OCI-LY7 (cell line): Measurements from ENCODE around the gene RAD50. TPM values are rescaled to one million over a fixed set of nuclear protein-coding genes. Genes with fewer than 3 reads are reported as not detected.

Experiments
- BruUV-seq: library from RNA; stranded (reverse); fragments of 400-500 nt; replicated peaks from 2 replicates; lab custom pipeline; 2021; lab: Mats Ljungman, UMichigan
- CTCF ChIA-PET: fragments of 300-600 bp; sonication (Branson Sonifier 250); formaldehyde crosslinking; loops from one replicate; lab custom pipeline; 2022; ENCODE audit warnings: antibody characterized with exemption; ENCODE audit not compliant: unreplicated experiment; lab: Charles Lee
- POLR2A ChIA-PET: fragments of 300-600 bp; sonication (Branson Sonifier 250); formaldehyde crosslinking; loops from one replicate; lab custom pipeline; 2022; ENCODE audit warnings: antibody characterized with exemption; lab: Charles Lee
- DNase-seq: peaks from one replicate; pipeline ENCODE4 v3.0.0-alpha.2; 2015; ENCODE audit warnings: low spot score
- H2AFZ ChIP-seq: fragments of 200-600 bp; sonication (generic), shearing (Covaris generic); 2 replicates; pipeline ENCODE4 v1.6.1; 2014; ENCODE audit warnings: mild to moderate bottlenecking, antibody characterized with exemption, low read length, moderate library complexity
- H3K27ac ChIP-seq: fragments of 200-600 bp; sonication (generic); 2 replicates; pipeline ENCODE4 v1.5.1; 2014; ENCODE audit warnings: mixed run types, low read depth, mild to moderate bottlenecking, moderate library complexity, low read length, inconsistent platforms; ENCODE audit not compliant: poor library complexity, severe bottlenecking
- H3K36me3 ChIP-seq: fragments of 200-600 bp; sonication (generic); 2 replicates; pipeline ENCODE4 v1.6.1; 2014; ENCODE audit warnings: mild to moderate bottlenecking, antibody characterized with exemption, low read length, moderate library complexity, mixed read lengths; ENCODE audit not compliant: insufficient read depth
- H3K4me1 ChIP-seq: fragments of 200-600 bp; sonication (generic); 2 replicates; pipeline ENCODE4 v1.5.1; 2014; ENCODE audit warnings: mild to moderate bottlenecking, low read length; ENCODE audit not compliant: insufficient read depth, poor library complexity, severe bottlenecking
- H3K4me2 ChIP-seq: fragments of 200-600 bp; sonication (generic); 2 replicates; pipeline ENCODE4 v1.6.1; 2014; ENCODE audit warnings: mild to moderate bottlenecking, low read length
- H3K4me3 ChIP-seq: fragments of 200-600 bp; sonication (generic); 2 replicates; pipeline ENCODE4 v1.5.1; 2014; ENCODE audit warnings: mild to moderate bottlenecking, low read depth, low read length; ENCODE audit not compliant: poor library complexity, severe bottlenecking
- H3K79me2 ChIP-seq: fragments of 200-600 bp; sonication (generic); 2 replicates; pipeline ENCODE4 v1.6.1; 2016; ENCODE audit warnings: low read depth, mild to moderate bottlenecking, low read length, moderate library complexity, mixed read lengths; ENCODE audit not compliant: insufficient read depth
- H3K9me2 ChIP-seq: fragments of 200-600 bp; sonication (generic); 2 replicates; pipeline ENCODE4 v1.6.1; 2016; ENCODE audit warnings: mild to moderate bottlenecking, low read length, mixed read lengths; ENCODE audit not compliant: insufficient read depth
- H3K9me3 ChIP-seq: fragments of 200-600 bp; sonication (generic); 2 replicates; pipeline ENCODE4 v1.6.1; 2014; ENCODE audit warnings: mild to moderate bottlenecking, mixed run types, low read length, mixed read lengths
- H4K20me1 ChIP-seq: fragments of 200-600 bp; sonication (generic); 2 replicates; pipeline ENCODE4 v1.6.1; 2014; ENCODE audit warnings: mild to moderate bottlenecking, antibody characterized with exemption, low read length, moderate library complexity, mixed read lengths; ENCODE audit not compliant: insufficient read depth
- CTCF ChIP-seq: fragments of 200-600 bp; sonication (generic); conservative IDR thresholded peaks from 2 replicates; pipeline ENCODE4 v1.5.1; 2014; ENCODE audit warnings: mild to moderate bottlenecking, antibody characterized with exemption, low read length, moderate library complexity, mixed read lengths
- EZH2phosphoT487 ChIP-seq: fragments of 200-600 bp; sonication (generic); IDR thresholded peaks from 2 replicates; pipeline ENCODE4 v1.6.1; 2018; ENCODE audit warnings: low read depth, borderline replicate concordance, mild to moderate bottlenecking, mixed run types, antibody characterized with exemption, low read length, moderate library complexity, mixed read lengths
- intact Hi-C: fragments of 100-400 bp; cut with micrococcal nuclease; formaldehyde crosslinking; loops from one replicate; pipeline ENCODE4 v1.10.0; 2022; ENCODE audit not compliant: unreplicated experiment
- total RNA-seq, 2 experiments: library from RNA; depleted of rRNA in 1 of 2; stranded (reverse); fragments of >200 nt in 1 of 2; shearing (Covaris generic) in 1 of 2; gene quantifications; 2 replicates each; pipeline ENCODE4 v1.2.3, GENCODE V29; 2014 to 2022

The RAD50 gene
- total RNA-seq, 2 experiments from 2014 or later, result 24.0 to 59.8 TPM

- Histone ChIP-seq H2AFZ (peak overlapping the region; percentile 24; the same call in 1 of the 2 replicates), H3K36me3 (no peaks in the 10 kb centered on the region), H3K9me3 (no peaks in the 10 kb centered on the region), H3K4me1 (peaks cover 29% of the 10 kb centered on the region), H3K79me2 (no peaks in the 10 kb centered on the region), H3K4me2 (peak overlapping the region; percentile 57), H3K9me2 (no peaks in the 10 kb centered on the region), H3K27ac (no peak overlapping the region), H3K4me3 (no peak overlapping the region), H4K20me1 (no peaks in the 10 kb centered on the region)
- BruUV-seq, result no TSS peak
- intact Hi-C loops, result loop anchor here (1.0 to 5.0 kb wide), 6 partner anchors 70 to 293 kb away; no protein-coding TSS in a partner anchor
- POLR2A ChIA-PET, result no interaction called here
- CTCF ChIA-PET, result interaction anchor here (0.7 to 1.0 kb wide), 2 partner anchors 141 to 274 kb away, joined by 3 to 5 read pairs; no protein-coding TSS in a partner anchor
- TF ChIP-seq CTCF, result peak; percentile 39; the same call in 1 of the 2 replicates
- no peak for TF ChIP-seq EZH2phosphoT487
- DNase-seq, result no peak
These were observed 29.7 kb upstream of the RAD50 start for GRCh38 chr5:132526974-132527564.

- intact Hi-C loops, result loop anchor here (5.0 kb wide), 5 partner anchors 69 to 274 kb away; no protein-coding TSS in a partner anchor
- CTCF ChIA-PET, result interaction anchor here (0.6 kb wide), 1 partner anchor 1268 kb away, joined by 3 read pairs; no protein-coding TSS in a partner anchor
- H3K79me2 ChIP-seq, result no peaks in the 10 kb centered on the region
- no peaks in the 10 kb centered on the region for H3K9me2 ChIP-seq
- no peak overlapping the region for H3K4me3 ChIP-seq
- H3K4me2 ChIP-seq, result no peak overlapping the region
- H4K20me1 ChIP-seq, result no peaks in the 10 kb centered on the region
- no peak overlapping the region for H2AFZ ChIP-seq
- BruUV-seq, result no TSS peak
- H3K27ac ChIP-seq, result no peak overlapping the region
- H3K36me3 ChIP-seq, result no peaks in the 10 kb centered on the region
- POLR2A ChIA-PET, result no interaction called here
- DNase-seq, result no peak
- H3K9me3 ChIP-seq, result no peaks in the 10 kb centered on the region
- H3K4me1 ChIP-seq, result peaks cover 29% of the 10 kb centered on the region
- no peak for TF ChIP-seq EZH2phosphoT487
- TF ChIP-seq CTCF, result no peak
These were observed 28.8 kb upstream of the RAD50 start for GRCh38 chr5:132528021-132528420.
